Psoas muscle (tissue), 8 donors: ENCODE measurements around the gene PCSK5. TPM values are rescaled to one million over a fixed set of nuclear protein-coding genes. Genes with fewer than 3 reads are reported as not detected.

Experiments
- ATAC-seq, 4 donors: fragments of 200-7000 bp; cut with Tn5 transposase; one replicate each; pipeline ENCODE4 v1.9.1; 2020; ENCODE audit warnings: moderate library complexity in 3 of 4, mild to moderate bottlenecking in 2 of 4
- DNase-seq, 2 donors: peaks; one replicate each; pipeline ENCODE4 v3.0.0-alpha.2; 2020
- H3K27ac ChIP-seq: fragments of 200-600 bp; one replicate; pipeline ENCODE4 v1.8.0; 2022
- H3K27me3 ChIP-seq, 3 donors: fragments of 200-600 bp in 1 of 3; one replicate each; pipeline versions ENCODE4 v1.6.1 to v1.8.0; 2013 to 2022; ENCODE audit warnings: low read length in 2 of 3, mild to moderate bottlenecking in 2 of 3, moderate library complexity in 1 of 3; ENCODE audit not compliant: insufficient read depth in 3 of 3
- H3K36me3 ChIP-seq, 2 donors: fragments of 200-600 bp in 1 of 2; one replicate each; pipeline versions ENCODE4 v1.6.1 to v1.8.0; 2013 to 2022; ENCODE audit warnings: low read depth in 1 of 2, mild to moderate bottlenecking in 1 of 2, moderate library complexity in 1 of 2; ENCODE audit not compliant: insufficient read depth in 1 of 2
- H3K4me1 ChIP-seq: fragments of 200-600 bp; one replicate; pipeline ENCODE4 v1.8.0; 2022
- H3K4me3 ChIP-seq: fragments of 200-600 bp; one replicate; pipeline ENCODE4 v1.8.0; 2022; ENCODE audit warnings: mild to moderate bottlenecking
- H3K9me3 ChIP-seq: fragments of 200-600 bp; one replicate; pipeline ENCODE4 v1.8.0; 2022
- CTCF ChIP-seq: fragments of 200-600 bp; IDR thresholded peaks from one replicate; pipeline ENCODE4 v1.8.0; 2022; ENCODE audit warnings: antibody characterized with exemption
- WGBS, 3 donors: extraction: QIAGEN DNeasy Blood & Tissue Kit; methylation state at CpG; one replicate each; pipeline versions ENCODE4 v1.1.6 to v1.1.7; 2013; 5-methylcytosine and 5-hydroxymethylcytosine counted together
- intact Hi-C, 2 donors: fragments of 100-400 bp; cut with DNase I; formaldehyde crosslinking; loops; one replicate each; pipeline versions ENCODE4 v1.11.0 to v1.14.2; 2022
- polyA plus RNA-seq, 3 donors: library from polyadenylated mRNA; stranded (reverse); fragments of 200-250 nt; gene quantifications; one replicate each; pipeline ENCODE4 v1.2.3, GENCODE V29; 2013
- total RNA-seq, 4 donors: library from RNA; stranded (reverse); fragmentation: NEBNext Ultra II Directional in 2 of 4; extraction: Animal tissue kit (Norgen Biotek cat#: 25700) in 2 of 4; gene quantifications; one replicate each; pipeline versions ENCODE4 v1.2.1 to v1.2.4, GENCODE V29; 2021 to 2023
- donor health status: healthy with polysubstance abuse.
- donor health status: DM: no; HTN: no; CAD: no; lungs with moderate emphysema.
- donor health status: Bipolar disorder and iron deficiency.
- donor health status: healthy.
- donor health status: DM: yes; HTN: yes; CAD: no.
- donor health status: DM: no; HTN: no; CAD: no.
- donor health status: DM: no; HTN: no; CAD: no.
- donor health status: DM: yes; HTN: yes; CAD: no.

The PCSK5 gene
- total and polyA plus RNA-seq, 7 donors: 0.75 to 4.4 (median 2.3) TPM

GRCh38 chr9:75956161-75956560 is 65.7 kb downstream of the PCSK5 start:
- Histone ChIP-seq H3K27me3 (no peaks in the 10 kb centered on the region), H3K4me1 (no peaks in the 10 kb centered on the region), H3K36me3 (no peaks in the 10 kb centered on the region), H3K27ac (no peak overlapping the region), H3K9me3 (no peaks in the 10 kb centered on the region), H3K4me3 (no peak overlapping the region)
- DNase-seq (no peak), ATAC-seq (no peak)
- WGBS, 3 donors: 94 to 99% (median 97%) methylated on average over 1 of the region's 1 CpG
- intact Hi-C loops: no loop called here
- TF ChIP-seq CTCF: no peak

GRCh38 chr9:75957116-75957515 is 66.6 kb downstream of the PCSK5 start:
- intact Hi-C loops: no loop called here
- H3K4me3 ChIP-seq: no peak overlapping the region
- TF ChIP-seq CTCF: no peak
- H3K4me1 ChIP-seq: no peaks in the 10 kb centered on the region
- no peaks in the 10 kb centered on the region for H3K36me3 ChIP-seq
- H3K27me3 ChIP-seq: no peaks in the 10 kb centered on the region
- ATAC-seq (no peak), DNase-seq (no peak)
- no peak overlapping the region for H3K27ac ChIP-seq
- 90 to 96% (median 90%) methylated on average over 3 of the region's 3 CpGs for WGBS, 3 donors
- H3K9me3 ChIP-seq: no peaks in the 10 kb centered on the region

GRCh38 chr9:75958226-75958625 is 67.8 kb downstream of the PCSK5 start:
- H3K27me3 ChIP-seq: no peaks in the 10 kb centered on the region
- H3K27ac ChIP-seq: no peak overlapping the region
- ATAC-seq: no peak
- no peak overlapping the region for H3K4me3 ChIP-seq
- H3K9me3 ChIP-seq: no peaks in the 10 kb centered on the region
- H3K4me1 ChIP-seq: no peaks in the 10 kb centered on the region
- WGBS, 3 donors: 68 to 78% (median 69%) methylated on average over 3 of the region's 3 CpGs
- intact Hi-C loops: no loop called here
- no peak for DNase-seq
- TF ChIP-seq CTCF: no peak
- H3K36me3 ChIP-seq: no peaks in the 10 kb centered on the region

- no peaks in the 10 kb centered on the region for H3K36me3 ChIP-seq
- H3K9me3 ChIP-seq: no peaks in the 10 kb centered on the region
- no peaks in the 10 kb centered on the region for H3K4me1 ChIP-seq
- H3K27me3 ChIP-seq: no peaks in the 10 kb centered on the region
- WGBS, 3 donors: 8 to 14% (median 14%) methylated on average over 6 of the region's 6 CpGs
- no peak for TF ChIP-seq CTCF
- ATAC-seq: no peak
- no peak overlapping the region for H3K4me3 ChIP-seq
- H3K27ac ChIP-seq: no peak overlapping the region
- intact Hi-C loops: no loop called here
- no peak for DNase-seq
Observed at GRCh38 chr9:75960551-75960950, 70.1 kb downstream of the PCSK5 start.

GRCh38 chr9:75962013-75962661 is 71.7 kb downstream of the PCSK5 start:
- H3K9me3 ChIP-seq: no peaks in the 10 kb centered on the region
- H3K27ac ChIP-seq: no peak overlapping the region
- no peaks in the 10 kb centered on the region for H3K36me3 ChIP-seq
- no peak overlapping the region for H3K4me3 ChIP-seq
- DNase-seq (peak; percentile 33 to 75), ATAC-seq (peak in 3 of 4 donors; percentile 51 to 72 (median 59))
- no peaks in the 10 kb centered on the region for H3K27me3 ChIP-seq
- TF ChIP-seq CTCF: no peak
- H3K4me1 ChIP-seq: no peaks in the 10 kb centered on the region
- intact Hi-C loops: no loop called here
- WGBS, 3 donors: 24 to 33% (median 31%) methylated on average over 8 of the region's 8 CpGs
